Bronchial epithelial cell (primary cell): ENCODE measurements around the gene SLC37A3. TPM values are rescaled to one million over a fixed set of nuclear protein-coding genes. Genes with fewer than 3 reads are reported as not detected.

Experiments used
- DNase-seq: peaks from one replicate; pipeline ENCODE4 v3.0.0-alpha.2; 2010; ENCODE audit warnings: low read depth
- FAIRE-seq: peaks from 2 replicates; lab custom pipeline; 2011; peaks lifted over from hg19 to GRCh38; lab: Jason Lieb, UNC
- H3K27me3 ChIP-seq: 2 replicates; pipeline ENCODE4 v1.5.1; 2011; ENCODE audit warnings: low read length; ENCODE audit not compliant: control insufficient read depth, insufficient read depth
- H3K36me3 ChIP-seq: 2 replicates; pipeline ENCODE4 v1.5.1; 2011; ENCODE audit warnings: low read length; ENCODE audit not compliant: control insufficient read depth, insufficient read depth
- H3K4me3 ChIP-seq: 2 replicates; pipeline ENCODE4 v1.5.1; 2011; ENCODE audit warnings: mild to moderate bottlenecking, low read depth, low read length, control low read depth
- CTCF ChIP-seq: IDR thresholded peaks from 2 replicates; pipeline ENCODE4 v1.5.1; 2011; ENCODE audit warnings: mild to moderate bottlenecking, moderate library complexity, low read length, control low read depth, inconsistent platforms; ENCODE audit not compliant: insufficient read depth, severe bottlenecking
- total RNA-seq: library from RNA; depleted of rRNA; stranded (reverse); fragments of >200 nt; gene quantifications from 2 replicates; pipeline ENCODE4 v1.2.1, GENCODE V29; 2014

The SLC37A3 gene
- total RNA-seq, 1 donor from 2014 or later = 58.7 TPM

- Histone ChIP-seq H3K36me3 (no peaks in the 10 kb centered on the region), H3K4me3 (no peak overlapping the region), H3K27me3 (no peaks in the 10 kb centered on the region)
- DNase-seq (peak; percentile 26), FAIRE-seq (no peak)
- TF ChIP-seq CTCF = peak; percentile 24
These were observed 94.0 kb downstream of the SLC37A3 start for GRCh38 chr7:140304191-140304799.

DNA sequence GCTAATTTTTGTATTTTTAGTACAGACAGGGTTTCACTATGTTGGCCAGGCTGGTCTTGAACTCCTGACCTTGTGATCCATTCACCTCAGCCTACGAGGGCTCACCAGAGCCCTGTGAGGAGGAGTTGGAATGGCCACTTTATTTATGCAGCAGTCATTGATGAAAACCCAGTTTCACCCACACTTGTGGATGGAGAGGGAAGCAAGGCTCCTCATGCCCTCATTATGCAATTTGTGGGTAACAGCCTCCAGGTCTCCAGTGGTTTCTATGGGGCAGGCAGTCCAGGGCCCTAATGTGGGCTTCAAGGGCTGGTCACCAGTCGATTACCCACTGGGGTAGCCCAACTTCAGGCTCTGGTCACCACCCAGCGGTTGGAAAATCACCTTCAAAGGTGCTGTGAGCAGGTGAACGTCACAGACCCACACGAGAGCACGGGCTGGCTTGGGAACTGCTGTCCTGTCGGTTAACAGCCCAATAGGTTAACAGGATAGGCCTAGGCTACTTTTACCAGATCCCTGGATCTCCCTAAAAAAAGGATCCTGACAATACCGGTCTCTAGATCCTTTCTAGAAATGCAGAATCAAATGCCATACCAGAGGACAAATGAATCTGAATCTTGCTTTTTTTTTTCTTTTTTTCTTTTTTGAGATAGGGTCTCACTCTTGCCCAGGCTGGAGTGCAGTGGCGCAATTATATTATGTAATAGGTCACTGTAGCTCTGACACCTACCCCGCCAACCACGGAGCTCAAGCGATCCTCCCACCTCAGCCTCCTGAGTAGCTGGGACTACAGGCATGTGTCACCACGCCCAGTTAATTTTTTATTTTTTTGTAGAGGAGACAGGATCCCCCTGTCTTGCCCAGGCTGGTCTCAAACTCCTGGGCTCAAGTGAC lies 97.8 kb downstream of the SLC37A3 start:
- Histone ChIP-seq H3K36me3 (no peaks in the 10 kb centered on the region), H3K27me3 (no peaks in the 10 kb centered on the region), H3K4me3 (no peak overlapping the region)
- no peak for TF ChIP-seq CTCF
- FAIRE-seq (no peak), DNase-seq (no peak)

DNA sequence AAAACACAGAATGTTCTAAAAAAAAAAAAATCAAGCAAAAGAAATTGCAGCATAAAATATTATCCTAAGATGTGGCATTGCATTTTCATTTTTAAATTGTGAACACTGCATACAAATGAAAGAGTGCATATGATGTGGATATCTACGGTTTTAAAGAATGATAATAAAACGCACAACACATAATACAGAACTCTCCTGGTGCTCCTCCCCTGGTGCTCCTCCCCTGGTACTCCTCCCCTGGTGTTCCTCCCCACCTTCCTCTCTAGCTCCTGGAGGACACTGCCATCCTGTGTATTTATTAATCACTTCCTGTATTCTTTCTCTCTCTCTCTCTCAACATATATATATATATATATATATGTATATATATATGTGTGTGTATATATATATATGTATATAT lies 100.1 kb downstream of the SLC37A3 start:
- DNase-seq = peak; percentile 6
- Histone ChIP-seq H3K36me3 (no peaks in the 10 kb centered on the region), H3K27me3 (no peaks in the 10 kb centered on the region), H3K4me3 (no peak overlapping the region)
- TF ChIP-seq CTCF = no peak
- FAIRE-seq = no peak

DNA sequence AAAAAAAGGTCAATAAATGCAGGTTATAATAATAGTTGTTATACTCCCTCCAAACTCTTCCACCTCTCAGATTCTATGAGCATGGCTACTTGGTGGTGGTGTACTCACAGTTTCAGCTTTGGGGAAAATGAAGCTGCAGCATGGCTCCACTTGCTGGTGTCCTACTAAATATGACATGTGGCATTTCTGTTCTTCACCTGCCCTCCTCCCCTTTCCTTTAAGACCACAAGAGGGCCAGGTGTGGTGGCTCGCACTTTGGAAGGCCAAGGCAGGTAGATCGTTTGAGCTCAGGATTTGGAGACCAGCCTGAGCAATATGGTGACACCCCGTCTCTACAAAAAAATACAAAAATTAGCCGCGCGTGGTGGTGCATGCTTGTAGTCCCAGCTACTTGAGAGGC lies 101.1 kb downstream of the SLC37A3 start:
- no peak overlapping the region for H3K4me3 ChIP-seq
- DNase-seq = no peak
- no peaks in the 10 kb centered on the region for H3K27me3 ChIP-seq
- no peaks in the 10 kb centered on the region for H3K36me3 ChIP-seq
- TF ChIP-seq CTCF = no peak
- no peak for FAIRE-seq

DNA sequence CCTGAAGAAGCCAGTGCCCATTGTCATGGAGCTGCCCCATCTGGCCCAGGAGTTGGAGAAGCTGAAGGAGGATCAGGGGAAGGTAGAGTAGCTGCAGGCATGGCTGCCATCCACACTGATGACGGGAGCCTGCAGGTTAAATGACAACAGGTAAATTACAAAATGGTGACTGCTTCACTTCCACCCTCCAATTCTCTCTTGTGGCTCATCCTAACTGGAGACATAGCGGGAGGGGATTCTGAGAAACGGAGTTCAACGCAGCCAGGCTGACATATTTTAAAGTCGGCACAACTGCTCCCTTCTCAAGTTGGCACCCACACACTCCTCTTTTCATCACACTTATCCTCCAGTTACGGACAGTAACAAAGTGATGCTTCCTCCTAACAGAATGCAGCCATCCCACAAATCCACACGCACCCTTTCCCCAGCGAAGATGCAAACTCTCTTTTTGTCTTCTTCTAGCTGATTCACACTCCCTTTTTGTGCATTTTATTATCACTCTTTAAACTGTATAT lies 103.0 kb downstream of the SLC37A3 start:
- Histone ChIP-seq H3K4me3 (no peak overlapping the region), H3K27me3 (no peaks in the 10 kb centered on the region), H3K36me3 (no peaks in the 10 kb centered on the region)
- no peak for TF ChIP-seq CTCF
- no peak for FAIRE-seq
- no peak for DNase-seq
